Thyroid gland (tissue), 4 donors: ENCODE measurements around the gene COL27A1.

ENCODE experiments used
- POLR2A ChIP-seq, 2 donors: fragments of 450-650 bp; IDR thresholded peaks; one replicate each; pipeline ENCODE4 v1.6.1; 2017; ENCODE audit warnings: antibody characterized with exemption in 2 of 2, mild to moderate bottlenecking in 2 of 2, moderate library complexity in 1 of 2
- TF ChIP-seq, protein P1 (sequence below), 6 experiments: fragments of 200-600 bp in 3 of 6; fragments of 450-650 bp in 3 of 6; sonication (generic) in 3 of 6; IDR thresholded peaks; one replicate each; pipeline ENCODE4 v1.5.1; 2016 to 2019; ENCODE audit warnings: antibody characterized with exemption in 6 of 6, mild to moderate bottlenecking in 2 of 6, inconsistent platforms in 1 of 6, moderate library complexity in 1 of 6

DNA sequence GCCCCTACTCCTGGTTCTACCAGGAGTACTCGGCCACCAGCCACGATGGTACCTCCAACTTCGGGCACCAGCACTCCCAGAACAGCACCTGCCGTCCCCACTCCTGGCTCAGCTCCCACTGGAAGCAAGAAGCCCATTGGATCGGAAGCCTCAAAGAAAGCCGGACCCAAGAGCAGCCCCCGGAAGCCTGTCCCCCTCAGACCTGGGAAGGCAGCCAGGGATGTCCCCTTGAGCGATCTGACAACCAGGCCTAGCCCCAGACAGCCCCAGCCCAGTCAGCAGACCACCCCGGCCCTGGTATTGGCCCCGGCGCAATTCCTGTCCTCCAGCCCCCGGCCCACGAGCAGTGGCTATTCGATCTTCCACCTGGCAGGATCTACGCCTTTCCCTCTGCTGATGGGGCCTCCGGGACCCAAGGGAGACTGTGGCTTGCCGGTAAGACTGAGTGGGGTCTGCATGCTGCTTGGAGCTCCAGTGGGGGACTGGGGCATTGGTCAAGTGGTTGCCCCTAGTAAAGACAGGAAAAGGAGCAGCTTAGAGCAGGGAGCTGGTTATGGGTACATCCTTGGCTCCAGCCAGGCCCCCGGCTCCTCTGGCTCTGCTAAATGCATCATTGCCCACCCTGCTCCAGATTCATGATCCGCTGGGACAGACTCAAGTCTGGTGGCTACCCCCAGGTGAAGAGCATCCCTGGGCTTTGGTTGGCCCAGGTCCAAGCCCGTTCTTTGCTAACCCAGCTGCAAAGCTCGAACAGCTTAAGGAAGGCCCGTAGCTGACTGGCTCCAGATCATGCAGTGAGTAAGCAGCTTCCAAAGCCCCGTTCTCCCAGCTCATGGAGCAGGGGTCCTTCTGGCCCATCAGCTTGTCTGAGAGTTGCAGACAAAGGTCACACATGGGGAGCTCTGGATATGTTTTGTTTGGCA lies 14.0 kb downstream of the COL27A1 start:
- TF ChIP-seq, protein P1, sequence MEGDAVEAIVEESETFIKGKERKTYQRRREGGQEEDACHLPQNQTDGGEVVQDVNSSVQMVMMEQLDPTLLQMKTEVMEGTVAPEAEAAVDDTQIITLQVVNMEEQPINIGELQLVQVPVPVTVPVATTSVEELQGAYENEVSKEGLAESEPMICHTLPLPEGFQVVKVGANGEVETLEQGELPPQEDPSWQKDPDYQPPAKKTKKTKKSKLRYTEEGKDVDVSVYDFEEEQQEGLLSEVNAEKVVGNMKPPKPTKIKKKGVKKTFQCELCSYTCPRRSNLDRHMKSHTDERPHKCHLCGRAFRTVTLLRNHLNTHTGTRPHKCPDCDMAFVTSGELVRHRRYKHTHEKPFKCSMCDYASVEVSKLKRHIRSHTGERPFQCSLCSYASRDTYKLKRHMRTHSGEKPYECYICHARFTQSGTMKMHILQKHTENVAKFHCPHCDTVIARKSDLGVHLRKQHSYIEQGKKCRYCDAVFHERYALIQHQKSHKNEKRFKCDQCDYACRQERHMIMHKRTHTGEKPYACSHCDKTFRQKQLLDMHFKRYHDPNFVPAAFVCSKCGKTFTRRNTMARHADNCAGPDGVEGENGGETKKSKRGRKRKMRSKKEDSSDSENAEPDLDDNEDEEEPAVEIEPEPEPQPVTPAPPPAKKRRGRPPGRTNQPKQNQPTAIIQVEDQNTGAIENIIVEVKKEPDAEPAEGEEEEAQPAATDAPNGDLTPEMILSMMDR (IDR thresholded peaks at IDR 0.05), result no peak
- TF ChIP-seq POLR2A (IDR thresholded peaks at IDR 0.05), result no peak
